Measurements from ENCODE around the gene NTN1.
"Not testable (repeated sequence)": the region's sequence is repeated elsewhere in the genome, so short reads cannot be mapped to it uniquely, and the experiment has no call there.

Gene NTN1

DNA sequence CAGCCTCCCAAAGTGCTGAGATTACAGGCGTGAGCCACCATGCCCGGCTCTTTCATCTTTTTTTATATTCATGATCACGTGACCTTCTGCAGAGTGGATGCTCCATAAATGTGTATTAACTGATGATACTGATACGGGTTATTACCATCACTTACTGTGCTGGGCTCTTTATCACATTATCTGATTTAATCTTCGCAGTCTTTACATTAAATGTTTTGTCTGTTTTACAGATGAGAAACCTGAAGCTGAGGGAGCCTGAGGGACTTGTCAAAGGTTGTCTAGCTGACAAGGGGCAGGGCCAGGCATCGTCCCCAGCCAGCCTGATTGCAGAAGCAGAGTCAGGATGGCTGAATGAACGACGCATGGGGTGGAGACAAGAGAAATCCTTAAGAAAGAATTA lies 104.4 kb downstream of the NTN1 start:
- no peak for DNase-seq

DNA sequence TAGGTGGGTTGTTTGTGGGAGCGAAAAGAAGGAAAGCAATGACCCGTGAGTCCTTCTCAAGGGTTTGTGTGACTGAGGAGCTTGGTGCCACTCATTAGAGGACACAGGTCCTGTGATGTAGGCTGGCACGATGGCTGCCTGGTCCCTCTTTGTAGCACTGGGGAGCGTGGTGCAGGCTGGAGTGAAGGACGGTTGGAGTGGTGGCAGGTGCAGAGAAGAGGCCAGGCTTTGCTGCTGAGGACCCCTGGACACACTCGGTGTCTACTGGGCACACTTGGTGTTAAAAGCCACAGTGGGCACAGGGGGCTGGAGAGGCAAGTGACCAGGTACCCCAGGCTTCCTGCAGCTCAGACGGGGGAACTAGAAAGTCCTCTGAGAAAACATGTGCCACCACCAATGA lies 106.0 kb downstream of the NTN1 start:
- DNase-seq = no peak

DNA sequence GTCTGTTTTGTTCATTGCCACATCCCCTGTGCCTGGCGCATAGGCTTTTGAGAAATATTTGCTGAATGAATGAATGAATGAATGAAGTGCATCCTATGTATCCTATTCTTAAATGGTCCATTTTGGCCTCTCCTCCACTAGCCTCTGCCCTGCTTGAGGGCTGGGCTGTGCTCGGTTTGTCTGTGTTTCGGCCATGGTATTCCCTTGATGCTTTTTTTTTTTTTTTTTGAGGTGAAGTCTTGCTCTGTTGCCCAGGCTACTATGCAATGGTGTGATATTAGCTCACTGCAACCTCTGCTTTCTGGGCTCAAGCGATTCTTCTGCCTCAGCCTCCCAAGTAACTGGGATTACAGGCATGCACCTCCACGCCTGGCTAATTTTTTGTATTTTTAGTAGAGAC lies 110.1 kb downstream of the NTN1 start:
- DNase-seq = no peak

DNA sequence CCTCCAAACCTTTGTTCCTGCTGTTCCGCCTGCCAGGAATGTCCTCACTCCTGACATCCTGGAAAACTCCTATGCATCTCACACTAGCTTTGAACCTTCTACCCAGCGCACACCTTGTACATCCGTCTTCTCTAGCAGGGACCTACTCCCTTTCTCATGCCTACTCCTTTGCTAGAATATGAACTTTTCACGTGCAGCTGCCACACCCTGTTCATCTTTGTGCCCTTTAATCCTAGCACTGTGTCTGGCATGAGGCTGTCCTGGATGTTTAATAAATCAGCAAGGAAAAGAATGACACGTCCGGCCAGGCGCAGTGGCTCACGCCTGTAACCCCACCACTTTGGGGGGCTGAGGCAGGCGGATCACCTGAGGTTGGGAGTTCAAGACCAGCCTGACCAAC lies 111.0 kb downstream of the NTN1 start:
- DNase-seq = no peak

DNA sequence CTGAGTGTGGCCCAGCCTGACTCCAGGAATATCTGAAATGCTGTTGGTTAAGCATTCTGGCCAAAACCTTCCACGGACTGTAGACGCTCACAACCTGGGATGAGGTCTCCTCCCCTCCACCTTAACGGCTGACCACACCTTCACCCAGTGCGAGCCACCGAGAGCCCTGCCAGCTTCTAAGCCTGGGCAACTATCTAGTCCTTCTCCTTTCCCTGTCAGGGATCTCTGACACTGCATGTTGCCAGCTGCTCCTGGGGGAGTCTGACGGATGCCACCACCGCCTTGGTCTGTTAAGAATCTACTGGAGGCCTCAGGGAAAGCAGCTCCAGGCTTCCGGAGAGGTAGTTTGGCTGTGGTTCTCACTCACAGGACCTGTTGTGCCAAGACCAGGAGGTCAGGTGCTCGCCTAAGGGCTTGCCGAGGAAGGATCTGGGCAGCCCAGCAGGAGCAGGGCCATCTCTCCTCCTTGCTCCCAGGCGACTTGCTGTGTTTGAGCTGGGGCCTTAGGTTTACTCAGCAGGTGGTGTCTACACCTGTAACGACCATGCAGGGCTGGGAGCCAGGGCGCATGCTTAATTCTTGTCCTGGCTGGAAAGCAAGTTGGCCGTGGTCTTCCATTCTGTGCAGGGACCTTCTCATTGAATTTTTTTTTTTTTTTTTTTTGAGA lies 111.8 kb downstream of the NTN1 start:
- no peak for DNase-seq

DNA sequence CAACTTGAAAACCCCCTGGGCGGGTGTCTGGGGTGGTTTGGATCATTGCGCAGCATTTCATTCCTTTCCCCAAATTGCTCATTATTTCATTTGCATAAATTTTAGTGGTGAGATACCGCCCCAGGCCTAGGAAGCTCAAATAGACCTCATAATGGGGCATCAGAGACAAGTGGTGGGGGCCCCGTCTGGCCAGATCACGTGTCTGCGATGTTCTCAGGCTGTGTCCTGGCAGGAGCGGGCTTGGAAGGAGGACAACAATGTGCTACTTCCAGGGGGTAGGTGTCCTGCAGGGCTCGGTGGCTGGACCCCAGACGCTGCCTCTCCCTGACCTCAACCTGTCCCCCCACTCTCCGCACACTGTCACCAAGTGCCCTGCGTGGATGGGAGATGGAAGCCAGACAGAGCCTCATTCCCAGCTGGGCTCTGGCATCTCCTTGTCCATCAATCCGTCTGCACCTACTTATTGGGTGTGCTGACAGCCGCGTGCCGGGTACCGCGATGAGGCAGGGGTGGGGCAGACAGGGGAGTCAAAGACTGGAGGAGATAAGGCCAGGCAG lies 116.9 kb downstream of the NTN1 start:
- DNase-seq = no peak

DNA sequence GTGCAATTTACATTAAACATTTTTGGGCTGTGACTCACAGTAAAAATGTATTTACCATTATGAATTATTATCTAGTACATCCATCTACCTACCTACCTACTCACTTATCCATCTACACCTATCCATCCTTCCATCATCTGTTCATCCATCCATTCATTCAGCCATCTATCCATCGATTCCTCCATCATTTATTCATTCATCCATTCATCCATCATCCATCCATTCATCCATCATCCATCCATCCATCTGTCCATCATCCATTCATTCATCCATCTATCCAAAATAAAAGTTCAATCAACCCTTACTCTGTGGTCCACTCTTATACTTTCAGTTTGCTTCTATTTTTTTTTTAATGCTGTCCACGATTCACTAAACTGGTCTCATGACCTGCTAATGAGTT lies 118.4 kb downstream of the NTN1 start:
- no peak for DNase-seq

DNA sequence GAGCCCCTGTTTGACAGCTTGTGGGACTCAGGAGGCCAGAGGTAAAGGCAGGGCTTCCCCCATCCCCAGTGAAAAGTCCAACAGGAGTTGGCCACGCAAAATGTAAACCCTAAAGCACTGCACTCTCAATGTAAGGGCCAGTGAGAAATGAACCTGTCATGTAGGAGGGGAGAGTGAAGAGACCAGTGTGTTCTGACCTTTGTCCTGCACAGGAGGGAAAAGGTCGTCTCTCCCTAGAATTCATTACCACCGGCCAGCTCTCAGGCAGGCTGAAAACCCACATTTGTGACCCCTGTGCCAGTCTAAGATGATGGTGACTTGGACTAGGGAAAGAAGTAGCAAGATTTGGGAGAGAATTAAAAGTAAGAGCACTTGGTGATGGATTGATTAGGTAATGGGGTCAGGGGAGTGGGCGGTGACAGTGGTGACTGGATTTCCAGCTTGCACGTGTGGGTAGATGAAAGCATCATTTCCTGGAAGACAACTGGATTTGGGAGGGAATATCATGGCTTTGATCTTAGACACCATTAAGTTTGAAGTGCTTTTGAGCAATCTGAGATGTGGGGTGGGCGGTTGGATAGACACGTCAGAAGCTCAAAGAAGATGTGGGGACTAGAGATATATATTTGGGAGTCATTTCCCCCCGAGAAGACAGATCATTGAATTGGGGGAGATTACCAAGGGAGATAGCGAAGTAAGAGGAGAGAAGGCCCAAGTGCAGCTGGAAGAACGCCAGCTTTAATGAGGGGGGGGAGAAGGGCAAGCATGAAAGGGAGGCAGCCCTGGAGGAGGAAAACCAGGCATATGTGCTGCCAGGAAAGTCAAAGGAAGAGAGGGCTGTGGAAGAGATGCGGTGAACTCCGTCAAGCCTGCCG lies 119.5 kb downstream of the NTN1 start:
- no peak for DNase-seq

DNA sequence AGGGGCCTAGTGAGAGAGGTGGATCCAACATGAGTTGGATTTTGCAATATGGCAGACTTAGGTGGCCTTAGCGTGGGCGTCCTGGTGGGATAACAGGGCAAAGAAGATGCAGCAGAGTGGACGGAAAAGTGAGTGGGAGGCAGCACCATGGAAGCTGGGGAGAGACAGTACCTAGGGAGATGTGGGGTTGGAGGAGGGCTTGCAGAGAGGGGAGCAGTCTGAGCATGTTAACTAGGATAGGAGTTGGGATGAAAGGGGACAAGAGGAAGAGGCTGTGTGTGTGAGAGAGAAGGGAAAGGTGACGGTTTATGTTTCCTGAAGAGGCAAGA lies 120.1 kb downstream of the NTN1 start:
- DNase-seq = no peak

DNA sequence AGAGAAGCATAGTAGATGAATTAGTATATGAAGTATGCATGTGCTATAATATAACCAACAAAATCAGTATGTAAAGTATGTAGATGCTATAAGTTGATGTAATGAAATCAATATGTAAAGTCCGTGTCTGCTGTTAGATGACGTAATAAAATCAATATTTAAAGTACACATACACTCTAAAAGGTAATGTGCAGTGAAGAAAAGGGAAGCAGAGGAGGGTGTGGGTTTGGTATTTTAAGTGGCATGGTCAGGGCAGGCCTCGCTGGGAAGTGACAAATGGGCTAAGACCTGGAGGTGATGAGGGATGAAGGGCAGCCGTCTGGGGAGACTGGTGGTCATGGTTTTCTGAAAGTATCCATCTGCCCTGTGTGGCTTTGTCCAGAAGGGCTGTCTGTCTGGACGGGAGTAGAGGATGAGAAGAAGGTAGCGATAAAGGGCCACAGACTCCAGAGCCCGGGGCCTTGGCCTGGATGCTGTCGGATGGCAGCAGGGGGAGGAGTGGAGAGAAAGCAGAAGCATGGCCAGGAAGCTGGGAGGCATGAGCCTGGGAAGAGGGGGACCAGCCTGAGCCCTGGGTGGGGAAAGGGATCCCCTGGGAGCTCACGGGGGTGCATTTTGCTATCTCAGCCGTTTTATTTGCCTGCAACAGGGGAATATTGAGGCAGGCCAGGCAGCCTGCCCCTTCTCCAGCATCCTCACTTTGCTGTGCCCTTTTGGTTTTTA lies 121.6 kb downstream of the NTN1 start:
- no peak for DNase-seq

DNA sequence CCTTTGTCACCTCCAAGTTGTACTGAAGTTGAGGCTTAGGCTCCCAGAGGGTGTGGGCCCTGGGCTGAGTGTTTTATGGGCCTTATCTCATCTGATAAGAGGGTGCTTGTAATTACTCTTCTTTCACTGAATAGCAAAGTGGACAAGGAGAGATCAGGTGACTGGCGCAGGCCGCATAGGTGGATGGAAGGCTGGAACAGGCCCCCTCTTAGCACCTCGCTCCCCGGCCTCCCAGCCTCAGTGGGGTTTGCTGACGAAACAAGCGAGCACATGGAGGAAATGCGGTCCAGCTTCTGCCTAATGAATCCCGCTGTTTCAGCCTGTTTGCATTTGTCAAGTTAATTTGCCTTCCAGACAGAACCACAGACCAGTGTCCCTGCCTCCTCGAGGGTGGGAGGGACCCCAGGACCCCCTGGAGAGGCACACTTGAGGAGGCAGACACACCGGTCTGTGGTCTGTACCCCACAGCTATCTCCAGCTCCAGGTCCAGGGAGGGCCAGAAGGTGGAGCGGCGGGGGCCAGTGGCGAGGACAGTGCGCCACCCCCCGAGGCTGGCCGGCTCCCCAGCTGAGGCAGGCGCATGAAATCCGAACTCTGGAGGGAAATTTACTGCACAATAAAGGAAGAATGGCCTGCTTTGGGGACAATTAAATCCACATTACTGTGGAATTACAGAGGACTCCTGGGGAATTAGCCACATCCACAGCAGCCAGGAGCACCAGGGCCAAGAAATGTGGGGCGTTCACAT lies 123.4 kb downstream of the NTN1 start:
- DNase-seq = no peak

DNA sequence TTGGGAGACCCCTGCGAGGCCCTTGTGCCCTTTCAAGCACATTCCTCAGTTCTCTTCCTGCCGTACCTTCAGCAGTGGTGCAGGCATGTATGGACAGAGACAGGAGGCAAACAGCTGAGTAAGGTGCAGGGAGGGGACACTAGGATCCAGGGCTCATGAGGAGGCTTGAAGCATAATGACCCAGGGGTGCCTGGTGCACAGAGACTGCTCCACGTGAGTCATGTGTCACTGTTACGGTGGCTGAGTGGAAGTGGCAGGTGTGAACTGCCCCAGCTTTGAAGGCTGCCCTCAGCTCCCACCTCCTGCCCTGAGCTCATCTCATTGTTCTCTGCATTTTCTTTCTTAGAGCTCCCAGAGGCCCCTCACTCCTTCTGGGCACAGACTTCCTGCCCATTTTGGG lies 124.8 kb downstream of the NTN1 start:
- no peak for DNase-seq

DNA sequence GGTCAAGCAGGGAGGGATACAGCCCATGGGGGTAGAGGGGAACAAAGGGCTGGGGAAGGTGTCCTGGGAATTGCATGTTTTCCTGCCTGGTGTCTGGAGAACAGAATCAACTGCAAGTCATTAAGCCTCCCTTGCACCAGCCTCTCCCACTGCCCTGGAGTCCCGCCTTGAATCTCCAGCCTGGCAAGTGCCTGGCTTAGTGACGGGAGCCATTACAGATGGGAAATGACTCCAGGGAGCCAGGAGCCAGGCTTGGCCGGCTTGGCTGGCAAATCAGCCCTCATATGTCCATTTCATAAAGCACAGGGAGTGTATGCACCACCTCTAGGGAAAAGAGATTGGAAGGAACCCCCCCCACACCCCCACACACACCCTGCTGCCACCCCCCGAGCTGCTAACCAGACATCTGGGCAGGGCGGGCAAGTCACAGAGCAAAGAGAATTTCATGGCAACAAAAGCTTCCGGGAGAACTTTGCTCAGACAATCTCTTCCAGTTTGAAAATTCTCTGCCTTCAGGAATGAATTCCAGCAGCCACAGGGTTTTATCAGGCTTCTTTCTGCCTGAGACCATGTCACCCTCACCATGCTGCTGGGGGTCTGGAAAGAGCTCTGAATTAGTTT lies 127.7 kb downstream of the NTN1 start:
- no peak for DNase-seq

DNA sequence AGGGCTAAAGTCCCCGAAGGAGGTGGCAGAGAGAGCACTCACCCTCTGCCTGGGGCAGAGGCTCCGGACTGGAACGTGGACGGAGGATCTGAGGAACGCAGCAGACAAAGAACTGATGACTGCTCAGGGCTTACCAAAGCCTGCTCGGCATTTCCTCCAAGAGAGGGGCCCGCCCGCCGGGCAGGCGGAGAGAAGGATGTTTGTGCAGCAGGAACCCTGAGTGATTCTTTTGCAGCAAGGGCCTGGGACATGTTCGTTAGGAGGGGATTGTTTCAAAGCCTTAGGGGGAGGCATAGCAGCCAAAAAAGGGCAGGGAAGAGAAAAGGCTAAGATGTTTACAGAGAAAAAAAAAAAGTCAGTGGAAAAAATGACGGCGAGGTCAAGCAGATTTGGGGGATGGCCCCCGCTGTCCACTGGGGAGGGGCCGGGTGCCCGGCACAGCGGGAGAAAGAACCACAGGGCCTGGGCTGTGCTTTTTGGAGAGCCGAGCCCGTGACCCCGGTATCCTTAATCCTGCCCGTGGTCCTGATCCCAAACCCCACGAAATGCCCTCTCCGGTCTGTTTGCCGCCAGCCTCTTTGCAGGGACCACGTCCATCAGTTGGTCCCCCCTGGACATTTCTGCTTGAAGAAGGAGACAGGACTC lies 129.3 kb downstream of the NTN1 start:
- DNase-seq = no peak

DNA sequence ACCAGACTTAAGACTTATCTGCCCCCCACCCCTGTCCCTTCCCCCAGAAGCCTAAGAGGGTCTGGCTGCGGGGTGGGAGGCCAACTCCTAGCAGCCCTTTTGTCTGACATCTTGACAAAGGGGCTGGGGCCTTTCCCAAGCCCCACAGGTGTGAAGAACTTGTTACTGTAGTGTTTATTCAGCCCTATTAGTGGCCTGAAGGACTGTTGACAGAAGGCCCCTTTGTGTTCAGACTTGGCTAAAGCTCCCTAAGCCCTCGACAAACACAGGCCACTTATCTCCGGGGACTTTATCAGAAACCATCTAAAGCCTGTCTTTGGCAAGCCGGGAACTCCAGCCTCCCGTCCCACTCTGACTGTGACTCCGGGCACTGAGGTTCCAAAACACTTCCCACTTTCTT lies 129.8 kb downstream of the NTN1 start:
- DNase-seq = peak; percentile 22

DNA sequence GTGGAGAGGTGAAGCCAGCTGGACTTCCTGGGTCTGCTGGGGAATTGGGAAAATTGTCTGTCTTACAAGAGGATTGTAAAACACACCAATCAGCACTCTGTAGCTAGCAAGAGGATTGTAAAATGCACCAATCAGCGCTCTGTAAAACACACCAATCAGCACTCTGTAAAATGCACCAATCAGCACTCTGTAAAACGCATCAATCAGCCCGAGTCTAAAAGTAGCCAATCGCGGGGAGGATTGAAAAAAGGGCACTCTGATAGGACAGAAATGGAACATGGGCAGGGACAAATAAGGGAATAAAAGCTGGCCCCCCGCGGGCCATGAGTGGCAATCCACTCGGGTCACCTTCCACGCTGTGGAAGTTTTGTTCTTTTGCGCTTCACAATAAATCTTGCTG lies 130.4 kb downstream of the NTN1 start:
- DNase-seq = not testable (repeated sequence)

DNA sequence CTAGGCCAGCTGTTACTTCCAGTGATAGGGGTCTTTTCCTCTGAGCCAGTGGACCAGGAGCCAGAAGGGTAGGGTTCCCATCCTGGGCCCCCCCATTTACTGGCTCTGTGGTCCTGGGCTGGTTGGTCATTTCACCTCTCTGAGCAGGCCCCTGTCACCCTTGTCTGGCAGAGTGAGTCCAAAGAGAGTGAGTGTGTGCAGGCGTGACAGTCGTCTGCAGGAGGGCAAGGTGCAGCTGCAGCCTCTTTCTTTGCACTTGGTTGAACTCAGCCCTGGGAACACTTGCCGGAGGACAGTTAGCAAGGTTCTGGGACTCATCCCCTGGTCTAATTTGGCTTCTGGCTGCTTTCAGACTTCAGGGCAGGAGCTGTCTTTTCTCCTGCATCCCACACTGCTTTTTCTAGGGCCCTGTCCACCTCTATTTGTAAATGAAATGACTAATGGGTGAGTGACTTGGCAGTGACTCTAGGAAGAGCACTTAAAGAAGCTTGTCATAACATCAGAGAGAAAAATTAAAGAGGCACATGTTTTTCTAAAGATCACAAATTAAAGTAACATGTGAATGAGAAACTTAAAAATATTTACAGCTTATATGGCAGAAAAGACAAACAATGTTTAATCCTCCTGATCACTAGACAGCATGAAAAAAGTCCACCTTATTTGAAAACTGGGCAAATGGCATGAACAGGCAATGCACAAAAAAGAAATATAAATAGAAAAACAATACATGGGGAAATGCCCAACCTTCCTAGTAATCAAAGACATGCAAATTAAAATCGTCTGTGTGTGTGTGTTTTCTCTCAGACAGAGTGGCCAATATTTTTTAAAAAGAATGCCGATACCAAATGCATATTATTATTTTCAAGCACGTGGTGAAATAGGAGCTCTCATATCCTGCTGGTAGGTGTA lies 137.5 kb downstream of the NTN1 start:
- no peak for DNase-seq

DNA sequence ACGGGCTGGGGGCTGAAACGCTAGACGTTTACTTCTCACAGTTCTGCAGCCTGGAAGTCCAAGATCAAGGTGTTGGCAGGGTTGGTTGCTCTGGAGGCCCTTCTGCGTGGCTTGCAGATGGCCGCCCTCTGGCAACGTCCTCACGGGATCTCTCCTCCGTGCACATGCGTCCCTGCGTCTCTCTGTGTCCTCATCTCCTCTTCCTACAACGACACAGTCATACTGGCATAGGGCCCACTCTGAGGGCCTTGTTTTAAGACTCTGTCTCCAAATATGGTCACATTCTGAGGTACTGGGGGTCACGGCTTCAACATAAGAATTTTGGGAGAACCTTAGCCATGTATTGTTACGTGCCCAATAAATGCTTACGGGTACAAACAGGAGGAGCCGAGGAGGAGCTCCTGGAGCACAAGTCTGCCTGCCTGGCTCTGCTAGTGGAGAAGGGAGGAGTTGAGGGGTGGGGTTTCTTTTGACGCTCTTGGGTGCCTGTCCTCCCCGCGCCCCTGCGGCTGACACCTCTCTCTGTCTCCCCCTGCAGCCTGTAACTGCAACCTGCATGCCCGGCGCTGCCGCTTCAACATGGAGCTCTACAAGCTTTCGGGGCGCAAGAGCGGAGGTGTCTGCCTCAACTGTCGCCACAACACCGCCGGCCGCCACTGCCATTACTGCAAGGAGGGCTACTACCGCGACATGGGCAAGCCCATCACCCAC lies 141.1 kb downstream of the NTN1 start:
- no peak for DNase-seq

DNA sequence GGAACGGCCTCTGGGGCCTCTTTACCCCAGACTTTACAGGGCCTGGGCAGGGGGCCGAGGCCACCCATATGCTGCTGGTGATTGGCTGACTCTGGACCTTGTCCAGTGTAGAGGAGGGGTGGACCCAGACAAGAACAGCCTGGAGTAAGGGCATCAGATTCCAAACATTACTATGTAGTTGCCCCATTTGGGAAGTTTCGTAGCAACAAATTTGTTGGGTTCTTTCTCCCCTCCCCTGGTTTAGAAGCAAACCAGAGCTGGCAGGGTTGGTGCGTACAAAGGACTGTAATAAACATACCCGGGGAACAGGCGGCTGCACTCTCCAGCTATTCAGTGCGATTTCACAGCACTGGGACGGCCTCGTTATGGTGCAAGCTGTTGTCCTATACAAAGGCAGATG lies 145.5 kb downstream of the NTN1 start:
- DNase-seq = no peak

DNA sequence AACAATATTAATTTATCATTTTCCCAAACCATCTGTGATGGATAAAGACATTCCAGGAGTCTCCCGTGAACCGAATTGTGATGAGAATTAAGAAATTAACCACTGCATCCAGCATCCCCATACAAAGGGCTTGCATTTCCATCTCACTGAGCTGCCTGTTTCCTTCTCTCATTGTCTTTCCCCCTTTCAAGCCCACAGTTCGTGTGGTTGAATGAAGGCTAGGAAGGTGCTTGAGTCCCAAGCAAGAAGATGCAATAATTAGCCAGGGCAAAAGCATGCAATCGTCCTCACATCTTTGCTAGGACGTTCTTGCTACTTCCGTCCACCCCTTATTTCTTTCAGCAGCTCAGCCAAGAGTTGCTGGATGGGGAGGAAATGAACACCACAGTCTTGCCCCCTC lies 146.1 kb downstream of the NTN1 start:
- DNase-seq = no peak
